Measurements from ENCODE around the gene POGLUT2. TPM values are rescaled to one million over a fixed set of nuclear protein-coding genes. Genes with fewer than 3 reads are reported as not detected.
A peak's percentile ranks its signal among the peaks of the same experiment; 100 is the strongest.

Gene POGLUT2
- 10 to 100 TPM in 11 of 12 donors, not detected in 1; 15.6 to 40.8 (median 27.0) TPM for polyA plus RNA-seq (ENCODE audit: insufficient read length in 12 of 12)
- long read RNA-seq, donor 1, partial matches to known transcripts: 0 of 2 reads
- long read RNA-seq, donor 1, other reads (novel, unspliced or antisense): 0 of 2 reads
- long read RNA-seq, donor 2, transcript KDELC1-201 (10 exons, 2,060 nt): major isoform, 6 of 6 reads
- long read RNA-seq, donor 2, partial matches to known transcripts: 0 of 6 reads
- long read RNA-seq, donor 2, other reads (novel, unspliced or antisense): 0 of 6 reads
- long read RNA-seq, donor 3, partial matches to known transcripts: 0 of 4 reads
- long read RNA-seq, donor 3, other reads (novel, unspliced or antisense): 0 of 4 reads
- long read RNA-seq, donor 4, partial matches to known transcripts: 0 of 1 reads
- long read RNA-seq, donor 4, other reads (novel, unspliced or antisense): 0 of 1 reads
- long read RNA-seq, donor 5, partial matches to known transcripts: 0 of 1 reads
- long read RNA-seq, donor 5, other reads (novel, unspliced or antisense): 0 of 1 reads
- long read RNA-seq, donor 6, partial matches to known transcripts: 0 of 4 reads
- long read RNA-seq, donor 6, other reads (novel, unspliced or antisense): 0 of 4 reads
- long read RNA-seq, donor 7, partial matches to known transcripts: 0 of 2 reads
- long read RNA-seq, donor 7, other reads (novel, unspliced or antisense): 0 of 2 reads
- long read RNA-seq, donor 8, transcript KDELC1-201 (10 exons, 2,060 nt): major isoform, 6 of 6 reads
- long read RNA-seq, donor 8, partial matches to known transcripts: 0 of 6 reads
- long read RNA-seq, donor 8, other reads (novel, unspliced or antisense): 0 of 6 reads
- long read RNA-seq, donor 9, partial matches to known transcripts: 0 of 2 reads
- long read RNA-seq, donor 9, other reads (novel, unspliced or antisense): 0 of 2 reads
- long read RNA-seq, donor 10, partial matches to known transcripts: 0 of 3 reads
- long read RNA-seq, donor 10, other reads (novel, unspliced or antisense): 0 of 3 reads
- long read RNA-seq, donor 11, transcript KDELC1-201 (10 exons, 2,060 nt): major isoform, 8 of 8 reads
- long read RNA-seq, donor 11, partial matches to known transcripts: 0 of 8 reads
- long read RNA-seq, donor 11, other reads (novel, unspliced or antisense): 0 of 8 reads

GRCh38 chr13:102798581-102799425 lies at the start of gene POGLUT2, which contains the start of gene BIVM:
Gene POGLUT2, minus strand, starts transcription at chr13:102798976. Its CDS starts 306 bp downstream, at chr13:102798670.
Gene BIVM, plus strand, starts transcription at chr13:102799119. Its CDS starts 8,149 bp downstream, at chr13:102807268.
- peak; percentile 93 for DNase-seq

GRCh38 chr13:102847272-102848234 lies 48.8 kb upstream of the POGLUT2 start:
- DNase-seq: no peak

GRCh38 chr13:102846261-102847015 lies 47.7 kb upstream of the POGLUT2 start:
- DNase-seq: peak; percentile 31

- DNase-seq: peak; percentile 99
Measured at GRCh38 chr13:102845630-102846260, 47.0 kb upstream of the POGLUT2 start, which contains the start of gene ERCC5. Gene ERCC5, plus strand, starts transcription at chr13:102846032. Its CDS starts 235 bp downstream, at chr13:102846267.

- DNase-seq: no peak
Measured at GRCh38 chr13:102845289-102845629, 46.5 kb upstream of the POGLUT2 start.

GRCh38 chr13:102839462-102839861 lies 40.7 kb upstream of the POGLUT2 start:
- DNase-seq: no peak

GRCh38 chr13:102838982-102839381 lies 40.2 kb upstream of the POGLUT2 start:
- DNase-seq: no peak

- no peak for DNase-seq
Measured at GRCh38 chr13:102838273-102838672, 39.5 kb upstream of the POGLUT2 start.

- DNase-seq: no peak
Measured at GRCh38 chr13:102836471-102836870, 37.7 kb upstream of the POGLUT2 start.

GRCh38 chr13:102830646-102831045 lies 31.9 kb upstream of the POGLUT2 start:
- no peak for DNase-seq

- DNase-seq: no peak
Measured at GRCh38 chr13:102825921-102826706, 27.3 kb upstream of the POGLUT2 start.

- no peak for DNase-seq
Measured at GRCh38 chr13:102825400-102825799, 26.6 kb upstream of the POGLUT2 start.

- no peak for DNase-seq
Measured at GRCh38 chr13:102817907-102818306, 19.1 kb upstream of the POGLUT2 start.

GRCh38 chr13:102817241-102817640 lies 18.5 kb upstream of the POGLUT2 start:
- DNase-seq: no peak

- no peak for DNase-seq
Measured at GRCh38 chr13:102816708-102817107, 17.9 kb upstream of the POGLUT2 start.

GRCh38 chr13:102815788-102816187 lies 17.0 kb upstream of the POGLUT2 start:
- DNase-seq: no peak

GRCh38 chr13:102814793-102815192 lies 16.0 kb upstream of the POGLUT2 start:
- no peak for DNase-seq

Measured in muscle of arm (tissue), 14 donors.